Ectodermal cell (in vitro differentiated cells): ENCODE measurements around the gene GTPBP1.

Source experiments
- H3K27ac ChIP-seq: 2 replicates; pipeline ENCODE4 v1.7.0; 2013; ENCODE audit warnings: mild to moderate bottlenecking, low read depth, low read length; ENCODE audit not compliant: insufficient read depth, poor library complexity, severe bottlenecking
- H3K27me3 ChIP-seq: 2 replicates; pipeline ENCODE4 v1.7.0; 2013; ENCODE audit warnings: mild to moderate bottlenecking, low read length; ENCODE audit not compliant: insufficient read depth, control insufficient read depth, poor library complexity, severe bottlenecking
- H3K36me3 ChIP-seq: one replicate; pipeline ENCODE4 v1.7.0; 2013; ENCODE audit warnings: low read length; ENCODE audit not compliant: control insufficient read depth, insufficient read depth
- H3K4me1 ChIP-seq: one replicate; pipeline ENCODE4 v1.7.0; 2013; ENCODE audit warnings: low read length; ENCODE audit not compliant: control insufficient read depth, insufficient read depth
- H3K4me3 ChIP-seq: 2 replicates; pipeline ENCODE4 v1.7.0; 2013; ENCODE audit warnings: low read depth, low read length, control low read depth; ENCODE audit not compliant: insufficient read depth
- H3K9me3 ChIP-seq: 2 replicates; pipeline ENCODE4 v1.7.0; 2013; ENCODE audit warnings: mild to moderate bottlenecking, low read length, moderate library complexity; ENCODE audit not compliant: control insufficient read depth
- WGBS, 2 experiments: methylation state at CpG; one replicate each; pipeline ENCODE4 v1.1.7; 2013; ENCODE audit warnings: missing lambda C conversion rate in 2 of 2; 5-methylcytosine and 5-hydroxymethylcytosine counted together

GTPBP1 gene

DNA sequence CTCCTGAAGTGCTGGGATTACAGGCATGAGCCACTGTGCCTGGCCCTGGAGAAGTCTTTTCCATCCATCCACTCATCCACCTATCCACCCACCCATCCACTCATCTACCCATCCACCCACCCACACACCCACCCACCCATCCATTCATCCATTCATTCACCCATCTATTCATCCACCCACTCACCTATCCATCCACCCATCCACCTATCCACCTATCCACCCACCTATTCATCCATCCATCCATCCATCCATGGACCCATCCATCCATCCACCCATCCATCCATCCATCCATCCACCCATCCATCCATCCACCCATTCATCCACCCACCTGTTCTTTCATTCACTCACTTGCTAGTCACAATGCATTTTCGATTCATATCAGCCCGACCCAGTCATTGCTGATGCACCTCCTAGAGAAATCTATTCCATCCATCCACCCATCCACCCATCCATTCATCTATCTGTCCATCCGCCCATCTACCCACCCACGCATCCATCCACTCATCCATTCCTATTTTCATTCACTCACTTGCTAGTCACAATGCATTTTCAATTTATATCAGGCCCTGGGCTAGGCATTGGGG is 67.7 kb downstream of the GTPBP1 start:
- H3K4me1 ChIP-seq, result peaks cover 6% of the 10 kb centered on the region
- WGBS, 2 experiments, result 92 to 93% methylated on average over 4 of the region's 4 CpGs
- H3K27me3 ChIP-seq, result no peaks in the 10 kb centered on the region
- no peak overlapping the region for H3K27ac ChIP-seq
- H3K36me3 ChIP-seq, result no peaks in the 10 kb centered on the region
- no peak overlapping the region for H3K4me3 ChIP-seq
- no peaks in the 10 kb centered on the region for H3K9me3 ChIP-seq

DNA sequence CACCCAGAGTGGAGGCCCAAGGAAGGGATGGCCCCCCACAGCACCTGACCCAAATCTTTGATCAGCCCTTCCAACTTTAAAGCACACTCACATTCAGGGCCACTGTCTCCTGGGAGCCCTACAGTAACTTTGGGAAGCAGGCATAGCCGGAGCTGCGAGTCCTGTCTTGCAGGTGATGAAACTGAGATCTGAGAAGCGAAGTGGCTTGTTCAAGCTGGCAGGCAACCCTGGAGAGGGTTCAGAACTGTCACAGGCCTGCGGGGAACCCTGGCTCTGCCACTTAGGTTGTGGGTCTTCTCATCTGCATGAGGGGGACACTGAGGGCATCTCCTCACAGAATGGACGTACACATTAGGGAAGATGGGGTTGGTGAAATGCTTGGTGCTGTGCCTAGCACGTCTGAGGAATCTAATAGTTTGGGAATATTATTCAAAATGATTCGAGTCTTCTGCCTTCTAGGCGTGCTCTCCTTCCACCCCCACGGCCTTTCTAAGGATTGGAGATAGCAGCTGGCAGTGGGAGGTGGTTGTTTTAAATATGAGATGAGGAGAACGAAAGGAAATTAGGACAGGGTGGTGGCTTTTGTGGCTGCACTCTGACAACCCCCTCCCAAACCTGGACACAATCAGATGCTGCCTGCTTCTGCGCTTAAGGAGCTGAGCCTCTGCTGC is 68.9 kb downstream of the GTPBP1 start:
- no peak overlapping the region for H3K4me3 ChIP-seq
- H3K27ac ChIP-seq, result no peak overlapping the region
- H3K36me3 ChIP-seq, result no peaks in the 10 kb centered on the region
- peaks cover 6% of the 10 kb centered on the region for H3K4me1 ChIP-seq
- whole genome bisulfite sequencing, 2 experiments, result 92 to 94% methylated on average over 11 of the region's 11 CpGs
- H3K27me3 ChIP-seq, result no peaks in the 10 kb centered on the region
- no peaks in the 10 kb centered on the region for H3K9me3 ChIP-seq

DNA sequence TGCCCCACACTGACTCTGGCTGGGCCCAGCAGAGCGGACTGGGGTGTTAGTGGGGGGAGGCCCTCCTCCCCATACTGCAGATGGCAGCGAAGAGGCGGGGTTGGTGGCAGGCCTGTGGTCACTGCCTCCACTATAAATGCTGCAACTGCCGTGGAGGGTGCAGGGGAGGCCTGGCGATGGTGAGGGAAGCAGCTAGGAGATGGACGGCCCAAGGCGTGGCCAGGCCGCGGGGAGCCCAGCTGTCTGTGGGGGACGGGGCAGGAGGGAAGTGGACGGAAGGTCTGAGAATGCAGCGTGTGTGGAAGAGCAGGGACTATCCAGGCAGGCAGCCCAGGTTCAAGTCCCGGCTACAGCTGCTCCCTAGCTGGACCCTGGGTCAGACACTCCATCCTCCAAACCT is 69.9 kb downstream of the GTPBP1 start:
- Histone ChIP-seq H3K9me3 (no peaks in the 10 kb centered on the region), H3K27me3 (no peaks in the 10 kb centered on the region), H3K4me1 (peaks cover 6% of the 10 kb centered on the region), H3K36me3 (no peaks in the 10 kb centered on the region), H3K4me3 (no peak overlapping the region), H3K27ac (no peak overlapping the region)
- 88 to 90% methylated on average over 13 of the region's 13 CpGs for WGBS, 2 experiments

DNA sequence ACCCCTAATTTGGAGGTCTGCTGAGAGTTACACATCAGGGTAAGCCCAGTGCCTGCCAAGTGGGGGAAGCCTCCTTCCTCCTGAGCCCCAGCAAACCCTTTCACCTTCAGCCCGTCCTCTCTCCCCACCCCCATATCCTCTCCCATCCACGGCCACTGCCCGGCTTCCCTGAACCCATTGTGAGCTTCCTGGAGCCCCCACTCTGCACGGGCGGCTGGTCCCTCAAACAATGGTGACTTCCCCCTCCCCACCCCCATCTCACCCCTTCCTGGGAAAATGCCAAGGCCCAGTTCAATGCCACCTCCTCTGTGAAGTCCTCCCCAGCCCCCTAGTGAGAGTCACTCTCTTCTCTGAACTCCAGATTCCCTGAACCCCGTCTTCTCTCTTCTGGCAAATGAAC is 70.3 kb downstream of the GTPBP1 start:
- no peaks in the 10 kb centered on the region for H3K36me3 ChIP-seq
- no peak overlapping the region for H3K4me3 ChIP-seq
- no peaks in the 10 kb centered on the region for H3K9me3 ChIP-seq
- WGBS, 2 experiments, result 76 to 77% methylated on average over 6 of the region's 6 CpGs
- no peak overlapping the region for H3K27ac ChIP-seq
- no peaks in the 10 kb centered on the region for H3K27me3 ChIP-seq
- peaks cover 6% of the 10 kb centered on the region for H3K4me1 ChIP-seq

DNA sequence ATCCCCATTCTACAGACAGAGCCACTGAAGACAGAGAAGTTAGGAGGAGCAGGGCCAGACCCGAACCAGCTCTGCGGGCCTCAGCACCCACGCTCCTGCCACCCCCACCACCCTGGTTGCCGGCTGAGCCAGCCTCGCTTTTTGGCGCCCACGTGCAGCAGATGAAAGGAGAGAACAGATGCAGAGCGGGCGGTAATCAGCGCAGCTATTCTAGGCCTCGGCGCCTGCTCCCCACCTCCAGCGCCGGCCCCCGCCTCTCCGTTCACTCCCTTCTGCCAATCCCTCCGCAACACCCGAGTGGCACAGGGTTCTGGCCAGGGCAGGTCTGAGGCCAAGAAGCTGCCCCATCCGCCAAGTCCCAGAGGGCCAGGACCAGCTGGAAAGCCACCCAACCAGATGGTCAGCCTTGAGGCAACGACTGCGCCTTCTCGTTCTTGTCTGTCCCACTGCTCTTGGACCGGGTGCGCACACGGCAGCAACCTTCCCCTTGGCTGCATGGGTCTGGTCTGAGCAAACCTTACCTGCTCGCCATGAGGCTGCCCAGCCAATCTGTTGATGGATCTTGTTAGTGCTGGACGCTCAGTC is 71.4 kb downstream of the GTPBP1 start:
- no peaks in the 10 kb centered on the region for H3K36me3 ChIP-seq
- no peaks in the 10 kb centered on the region for H3K27me3 ChIP-seq
- H3K4me3 ChIP-seq, result no peak overlapping the region
- H3K9me3 ChIP-seq, result no peaks in the 10 kb centered on the region
- no peak overlapping the region for H3K27ac ChIP-seq
- WGBS, 2 experiments, result 95 to 97% methylated on average over 27 of the region's 27 CpGs
- peaks cover 6% of the 10 kb centered on the region for H3K4me1 ChIP-seq

DNA sequence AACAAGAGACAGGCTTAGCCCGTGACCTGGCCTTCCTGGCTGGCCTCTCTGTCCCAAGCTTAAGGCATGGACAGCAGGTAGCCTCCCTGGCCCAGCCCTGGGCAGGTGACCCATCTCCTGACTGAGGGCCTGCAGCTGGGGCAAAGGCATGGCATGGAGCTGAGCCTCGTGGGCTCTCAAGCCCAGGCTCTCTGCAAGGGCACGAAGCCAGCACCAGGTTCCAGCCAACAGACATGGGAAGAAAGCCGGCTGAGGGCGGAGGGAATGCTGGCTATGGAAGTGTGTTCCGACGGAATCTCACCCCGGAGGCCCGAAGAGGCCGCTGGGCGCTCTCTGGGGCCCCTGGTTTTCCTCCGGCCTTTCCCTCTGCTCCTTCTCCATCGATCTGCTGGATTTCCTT is 75.3 kb downstream of the GTPBP1 start:
- Histone ChIP-seq H3K27ac (no peak overlapping the region), H3K9me3 (no peaks in the 10 kb centered on the region), H3K36me3 (no peaks in the 10 kb centered on the region), H3K27me3 (no peaks in the 10 kb centered on the region), H3K4me3 (no peak overlapping the region), H3K4me1 (peaks cover 3% of the 10 kb centered on the region)
- WGBS, 2 experiments, result 93 to 94% methylated on average over 13 of the region's 13 CpGs

DNA sequence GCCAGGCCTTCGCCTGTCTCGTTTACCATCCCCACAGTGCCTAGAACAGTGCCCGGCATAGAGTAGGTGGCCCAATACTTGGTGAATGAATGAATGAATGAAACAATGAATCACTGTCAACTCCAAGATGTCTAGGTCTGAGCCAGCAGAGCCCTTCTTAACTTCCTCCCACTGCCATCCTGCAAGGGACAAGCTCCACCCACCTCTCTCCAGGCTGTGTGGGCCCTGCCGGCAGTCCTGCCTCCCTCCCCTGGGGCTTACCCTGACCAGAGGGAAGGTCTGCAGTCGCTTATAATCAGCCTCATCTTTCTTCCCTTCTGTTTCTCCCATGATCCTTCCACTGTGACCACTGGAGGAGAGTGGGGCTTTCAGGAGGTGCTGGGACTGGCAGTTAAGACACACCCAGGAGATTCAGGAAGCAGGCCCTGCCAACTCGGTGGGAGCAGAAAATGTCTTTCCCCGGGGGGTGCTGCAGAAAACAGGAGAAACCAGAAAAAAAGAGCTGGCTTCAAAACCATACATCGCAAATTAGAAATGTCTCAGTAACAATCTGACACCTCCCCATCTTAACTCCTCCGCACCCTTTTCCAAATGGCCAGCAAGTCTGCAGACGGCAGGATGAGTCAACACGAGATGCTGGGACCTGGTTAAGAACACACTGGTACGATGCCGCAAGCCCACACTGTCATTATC is 76.8 kb downstream of the GTPBP1 start:
- no peaks in the 10 kb centered on the region for H3K27me3 ChIP-seq
- peaks cover 3% of the 10 kb centered on the region for H3K4me1 ChIP-seq
- no peaks in the 10 kb centered on the region for H3K9me3 ChIP-seq
- no peaks in the 10 kb centered on the region for H3K36me3 ChIP-seq
- H3K4me3 ChIP-seq, result no peak overlapping the region
- 77 to 81% methylated on average over 13 of the region's 13 CpGs for WGBS, 2 experiments
- no peak overlapping the region for H3K27ac ChIP-seq
